HL-60 (cell line): ENCODE measurements around the gene TUB.

ENCODE experiments used
- GABPA ChIP-seq: IDR thresholded peaks from 2 replicates; pipeline ENCODE4 v1.6.1; 2012; ENCODE audit warnings: low read depth
- POLR2AphosphoS5 ChIP-seq: IDR thresholded peaks from 2 replicates; pipeline ENCODE4 v1.6.1; 2012; ENCODE audit warnings: low read depth
- SPI1 ChIP-seq: IDR thresholded peaks from 2 replicates; pipeline ENCODE4 v1.6.1; 2012; ENCODE audit warnings: low read depth, mild to moderate bottlenecking, borderline replicate concordance
- TF ChIP-seq, protein P1 (sequence below): IDR thresholded peaks from one replicate; pipeline ENCODE4 v1.5.1; 2011; ENCODE audit warnings: low read length, control low read depth, inconsistent platforms; ENCODE audit not compliant: insufficient read depth
- TF ChIP-seq, protein P2 (sequence below): IDR thresholded peaks from 2 replicates; pipeline ENCODE4 v1.6.1; 2012; ENCODE audit warnings: low read depth; ENCODE audit not compliant: insufficient replicate concordance

DNA sequence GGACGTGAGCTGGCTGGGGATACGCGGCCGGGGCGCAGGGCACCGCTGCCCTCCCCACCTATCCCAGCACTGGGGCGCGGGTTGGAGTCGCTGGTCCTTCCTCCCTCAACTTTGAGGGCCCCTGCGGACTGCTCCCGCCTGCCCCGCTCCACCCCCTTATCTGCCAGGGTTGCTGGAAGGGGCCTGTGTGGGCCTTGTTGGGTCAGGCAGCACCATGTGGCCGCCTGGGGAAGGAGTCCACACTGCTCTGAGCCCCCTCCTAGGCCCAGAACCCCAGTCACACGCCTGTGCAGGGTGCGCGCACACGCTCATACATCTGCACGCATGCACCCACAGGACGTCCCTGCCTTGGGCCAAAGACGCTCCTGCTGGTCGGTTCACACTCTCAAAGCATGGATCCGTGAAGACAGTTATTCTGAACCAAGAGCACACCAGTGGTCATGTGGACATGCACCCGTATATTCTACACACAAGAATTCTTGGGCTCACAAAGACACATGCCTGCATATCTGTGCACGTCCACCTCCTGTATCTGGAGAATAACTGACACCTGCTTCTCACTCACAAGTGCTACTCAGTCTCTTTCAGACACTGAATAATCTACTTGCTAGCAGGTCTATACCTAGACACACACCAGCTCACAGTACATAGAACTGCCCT, 710 bp downstream of the TUB start:
- TF ChIP-seq, protein P1, sequence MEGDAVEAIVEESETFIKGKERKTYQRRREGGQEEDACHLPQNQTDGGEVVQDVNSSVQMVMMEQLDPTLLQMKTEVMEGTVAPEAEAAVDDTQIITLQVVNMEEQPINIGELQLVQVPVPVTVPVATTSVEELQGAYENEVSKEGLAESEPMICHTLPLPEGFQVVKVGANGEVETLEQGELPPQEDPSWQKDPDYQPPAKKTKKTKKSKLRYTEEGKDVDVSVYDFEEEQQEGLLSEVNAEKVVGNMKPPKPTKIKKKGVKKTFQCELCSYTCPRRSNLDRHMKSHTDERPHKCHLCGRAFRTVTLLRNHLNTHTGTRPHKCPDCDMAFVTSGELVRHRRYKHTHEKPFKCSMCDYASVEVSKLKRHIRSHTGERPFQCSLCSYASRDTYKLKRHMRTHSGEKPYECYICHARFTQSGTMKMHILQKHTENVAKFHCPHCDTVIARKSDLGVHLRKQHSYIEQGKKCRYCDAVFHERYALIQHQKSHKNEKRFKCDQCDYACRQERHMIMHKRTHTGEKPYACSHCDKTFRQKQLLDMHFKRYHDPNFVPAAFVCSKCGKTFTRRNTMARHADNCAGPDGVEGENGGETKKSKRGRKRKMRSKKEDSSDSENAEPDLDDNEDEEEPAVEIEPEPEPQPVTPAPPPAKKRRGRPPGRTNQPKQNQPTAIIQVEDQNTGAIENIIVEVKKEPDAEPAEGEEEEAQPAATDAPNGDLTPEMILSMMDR = no peak
- no peak for TF ChIP-seq POLR2AphosphoS5
- TF ChIP-seq GABPA = no peak
- no peak for TF ChIP-seq SPI1
- TF ChIP-seq, protein P2, sequence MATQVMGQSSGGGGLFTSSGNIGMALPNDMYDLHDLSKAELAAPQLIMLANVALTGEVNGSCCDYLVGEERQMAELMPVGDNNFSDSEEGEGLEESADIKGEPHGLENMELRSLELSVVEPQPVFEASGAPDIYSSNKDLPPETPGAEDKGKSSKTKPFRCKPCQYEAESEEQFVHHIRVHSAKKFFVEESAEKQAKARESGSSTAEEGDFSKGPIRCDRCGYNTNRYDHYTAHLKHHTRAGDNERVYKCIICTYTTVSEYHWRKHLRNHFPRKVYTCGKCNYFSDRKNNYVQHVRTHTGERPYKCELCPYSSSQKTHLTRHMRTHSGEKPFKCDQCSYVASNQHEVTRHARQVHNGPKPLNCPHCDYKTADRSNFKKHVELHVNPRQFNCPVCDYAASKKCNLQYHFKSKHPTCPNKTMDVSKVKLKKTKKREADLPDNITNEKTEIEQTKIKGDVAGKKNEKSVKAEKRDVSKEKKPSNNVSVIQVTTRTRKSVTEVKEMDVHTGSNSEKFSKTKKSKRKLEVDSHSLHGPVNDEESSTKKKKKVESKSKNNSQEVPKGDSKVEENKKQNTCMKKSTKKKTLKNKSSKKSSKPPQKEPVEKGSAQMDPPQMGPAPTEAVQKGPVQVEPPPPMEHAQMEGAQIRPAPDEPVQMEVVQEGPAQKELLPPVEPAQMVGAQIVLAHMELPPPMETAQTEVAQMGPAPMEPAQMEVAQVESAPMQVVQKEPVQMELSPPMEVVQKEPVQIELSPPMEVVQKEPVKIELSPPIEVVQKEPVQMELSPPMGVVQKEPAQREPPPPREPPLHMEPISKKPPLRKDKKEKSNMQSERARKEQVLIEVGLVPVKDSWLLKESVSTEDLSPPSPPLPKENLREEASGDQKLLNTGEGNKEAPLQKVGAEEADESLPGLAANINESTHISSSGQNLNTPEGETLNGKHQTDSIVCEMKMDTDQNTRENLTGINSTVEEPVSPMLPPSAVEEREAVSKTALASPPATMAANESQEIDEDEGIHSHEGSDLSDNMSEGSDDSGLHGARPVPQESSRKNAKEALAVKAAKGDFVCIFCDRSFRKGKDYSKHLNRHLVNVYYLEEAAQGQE = no peak
